ENCODE measurements around the gene SCN9A.

GRCh38 chr2:166170356-166170755 is 205.4 kb downstream of the SCN9A start:
- no peak for TF ChIP-seq EZH2 (IDR thresholded peaks at IDR 0.05; ENCODE audit: borderline replicate concordance, control insufficient read depth, low read depth, low read length)
- no peak for TF ChIP-seq POLR2A (IDR thresholded peaks at IDR 0.05; ENCODE audit: low read depth, low read length)
- TF ChIP-seq CHD4 (IDR thresholded peaks at IDR 0.05): no peak
- TF ChIP-seq POLR2AphosphoS5 (IDR thresholded peaks at IDR 0.05; ENCODE audit: low read length): no peak
- no peak for TF ChIP-seq SUZ12 (IDR thresholded peaks at IDR 0.05; ENCODE audit: unreplicated experiment)

Measured in GM12878 (cell line).